ENCODE results near the gene NPPB. TPM values are rescaled to one million over a fixed set of nuclear protein-coding genes. Genes with fewer than 3 reads are reported as not detected.

The NPPB gene
- total RNA-seq, 2 experiments from 2014 or later: not detected

DNA sequence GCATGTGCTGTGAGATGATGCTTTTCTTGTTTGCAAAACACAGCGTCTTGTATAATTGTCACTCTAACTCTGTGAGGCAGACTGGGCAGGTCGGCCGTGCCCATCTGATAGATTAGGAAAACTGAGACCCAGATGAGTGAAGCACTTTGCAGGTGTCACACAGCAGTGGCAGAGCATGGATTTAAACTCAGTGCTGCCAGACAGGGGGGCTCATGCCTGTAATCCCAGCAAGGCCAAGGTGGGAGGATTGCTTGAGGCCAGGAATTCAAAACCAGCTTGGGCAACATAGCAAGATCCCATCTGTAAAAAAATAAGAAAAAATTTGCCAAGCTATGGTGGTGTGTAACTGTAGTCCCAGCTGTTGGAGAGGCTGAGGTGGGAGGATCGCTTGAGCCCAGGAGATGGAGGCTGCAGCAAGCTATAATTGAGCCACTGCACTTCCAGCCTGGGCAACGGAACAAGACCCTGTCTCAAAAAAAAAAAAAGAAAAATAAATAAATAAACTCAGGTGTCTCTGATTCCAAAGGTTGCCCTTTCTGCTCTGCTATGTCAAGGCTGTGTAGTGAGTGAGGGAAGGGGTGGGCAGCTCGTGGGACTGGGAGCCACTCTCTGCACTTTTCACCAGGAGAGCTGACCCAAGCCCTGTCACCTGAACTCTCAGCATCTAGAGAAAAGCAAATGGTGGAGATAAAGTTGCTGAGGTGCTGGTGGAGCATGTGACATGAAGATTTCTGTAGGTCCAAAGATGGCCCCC is 32.9 kb upstream of the NPPB start:
- ChIA-PET CTCF (interaction anchor here (1.6 to 3.7 kb wide), 3 partner anchors 10 to 52 kb away, joined by 7 to 20 read pairs (median 10); no protein-coding TSS in a partner anchor), POLR2A (interaction anchor here (2.0 to 3.0 kb wide), 2 partner anchors 16 to 18 kb away, joined by 10 to 16 read pairs; no protein-coding TSS in a partner anchor)
- Mint-ChIP-seq H3K9me3 (no peaks in the 10 kb centered on the region), H3K27ac (no peak overlapping the region), H3K4me3 (no peak overlapping the region), H3K4me1 (no peaks in the 10 kb centered on the region), H3K27me3 (peaks cover 19% of the 10 kb centered on the region), H3K36me3 (ENCODE audit: low read depth) (no peaks in the 10 kb centered on the region)
- no peak for DNase-seq

DNA sequence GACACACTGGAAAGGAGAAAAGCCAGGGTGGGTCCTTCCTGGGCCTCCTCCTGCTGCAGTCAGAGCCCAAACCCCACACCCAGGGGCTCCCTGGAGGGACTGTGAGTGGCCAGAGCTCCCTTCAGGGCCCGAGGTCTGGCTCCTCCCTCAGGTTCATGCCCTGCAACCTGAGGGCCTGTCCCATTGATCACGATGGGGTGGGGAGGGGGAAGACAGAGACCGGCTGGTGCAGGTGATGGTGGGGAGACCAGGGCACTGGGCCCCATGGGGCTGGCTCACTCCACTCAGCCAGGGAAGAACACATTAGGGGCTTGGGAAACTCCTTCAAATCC is 30.1 kb upstream of the NPPB start:
- ChIA-PET POLR2A (interaction anchor here (0.9 to 4.7 kb wide), 2 partner anchors 19 to 21 kb away, joined by 3 to 26 read pairs; no protein-coding TSS in a partner anchor), CTCF (no interaction called here)
- Mint-ChIP-seq H3K4me1 (no peaks in the 10 kb centered on the region), H3K27ac (no peak overlapping the region), H3K9me3 (no peaks in the 10 kb centered on the region), H3K4me3 (no peak overlapping the region), H3K27me3 (peaks cover 11% of the 10 kb centered on the region), H3K36me3 (ENCODE audit: low read depth) (no peaks in the 10 kb centered on the region)
- DNase-seq: no peak

DNA sequence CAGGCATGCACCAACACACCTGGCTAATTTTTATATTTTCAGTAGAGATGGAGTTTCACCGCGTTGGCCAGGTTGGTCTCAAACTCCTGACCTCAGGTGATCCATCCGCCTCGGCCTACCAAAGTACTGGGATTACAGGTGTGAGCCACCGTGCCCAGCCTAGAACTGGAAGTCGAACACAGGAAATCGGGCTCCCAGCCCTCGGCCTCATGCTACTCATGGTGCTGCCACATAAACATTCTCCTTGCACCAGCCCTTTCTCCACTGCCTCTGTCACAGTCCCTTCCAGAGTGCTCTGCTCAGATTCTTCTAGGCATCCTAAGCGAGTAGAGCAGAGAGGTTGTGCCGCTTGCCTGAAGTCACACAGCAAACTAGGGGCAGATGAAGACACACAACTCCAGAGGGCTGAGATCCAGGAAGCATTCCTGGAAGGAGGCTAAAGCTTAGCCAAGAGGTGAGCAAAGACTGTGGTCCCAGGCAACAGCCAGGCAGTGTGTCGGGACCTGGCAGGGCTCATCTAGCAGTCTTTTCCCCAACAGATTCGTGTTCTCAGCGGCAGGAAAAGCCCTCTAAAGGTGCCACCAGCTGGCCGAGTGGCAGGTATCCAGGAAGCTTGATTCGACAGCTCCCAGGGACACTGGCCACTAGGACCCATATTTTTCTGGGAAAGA is 29.6 kb upstream of the NPPB start:
- DNase-seq: no peak
- ChIA-PET CTCF (no interaction called here), POLR2A (interaction anchor here (0.9 to 4.7 kb wide), 2 partner anchors 19 to 21 kb away, joined by 3 to 26 read pairs; no protein-coding TSS in a partner anchor)
- H3K36me3 Mint-ChIP-seq (ENCODE audit: low read depth): no peaks in the 10 kb centered on the region
- H3K9me3 Mint-ChIP-seq: no peaks in the 10 kb centered on the region
- peaks cover 7% of the 10 kb centered on the region for H3K27me3 Mint-ChIP-seq
- H3K4me3 Mint-ChIP-seq: no peak overlapping the region
- no peaks in the 10 kb centered on the region for H3K4me1 Mint-ChIP-seq
- no peak overlapping the region for H3K27ac Mint-ChIP-seq

GRCh38 chr1:11887666-11888007 is 28.9 kb upstream of the NPPB start:
- no peaks in the 10 kb centered on the region for H3K4me1 Mint-ChIP-seq
- no peaks in the 10 kb centered on the region for H3K9me3 Mint-ChIP-seq
- H3K27ac Mint-ChIP-seq: no peak overlapping the region
- CTCF ChIA-PET: no interaction called here
- no peak overlapping the region for H3K4me3 Mint-ChIP-seq
- DNase-seq: no peak
- POLR2A ChIA-PET: interaction anchor here (0.6 to 4.7 kb wide), 3 partner anchors 10 to 22 kb away, joined by 4 to 26 read pairs (median 4); no protein-coding TSS in a partner anchor
- H3K27me3 Mint-ChIP-seq: peaks cover 4% of the 10 kb centered on the region
- H3K36me3 Mint-ChIP-seq (ENCODE audit: low read depth): no peaks in the 10 kb centered on the region

GRCh38 chr1:11886986-11887665 is 28.4 kb upstream of the NPPB start:
- ChIA-PET POLR2A (interaction anchor here (0.6 to 4.7 kb wide), 3 partner anchors 10 to 23 kb away, joined by 4 to 26 read pairs (median 4); no protein-coding TSS in a partner anchor), CTCF (no interaction called here)
- no peak for DNase-seq
- no peaks in the 10 kb centered on the region for H3K4me1 Mint-ChIP-seq
- H3K36me3 Mint-ChIP-seq (ENCODE audit: low read depth): no peaks in the 10 kb centered on the region
- no peaks in the 10 kb centered on the region for H3K9me3 Mint-ChIP-seq
- peaks cover 4% of the 10 kb centered on the region for H3K27me3 Mint-ChIP-seq
- no peak overlapping the region for H3K27ac Mint-ChIP-seq
- no peak overlapping the region for H3K4me3 Mint-ChIP-seq

- Mint-ChIP-seq H3K27ac (no peak overlapping the region), H3K36me3 (ENCODE audit: low read depth) (no peaks in the 10 kb centered on the region), H3K4me3 (no peak overlapping the region), H3K4me1 (no peaks in the 10 kb centered on the region), H3K9me3 (no peaks in the 10 kb centered on the region), H3K27me3 (peaks cover 4% of the 10 kb centered on the region)
- ChIA-PET CTCF (no interaction called here), POLR2A (interaction anchor here (4.7 kb wide), 1 partner anchor 22 kb away, joined by 26 read pairs; no protein-coding TSS in a partner anchor)
- DNase-seq: no peak
Observed at GRCh38 chr1:11885916-11886315, 27.2 kb upstream of the NPPB start.

DNA sequence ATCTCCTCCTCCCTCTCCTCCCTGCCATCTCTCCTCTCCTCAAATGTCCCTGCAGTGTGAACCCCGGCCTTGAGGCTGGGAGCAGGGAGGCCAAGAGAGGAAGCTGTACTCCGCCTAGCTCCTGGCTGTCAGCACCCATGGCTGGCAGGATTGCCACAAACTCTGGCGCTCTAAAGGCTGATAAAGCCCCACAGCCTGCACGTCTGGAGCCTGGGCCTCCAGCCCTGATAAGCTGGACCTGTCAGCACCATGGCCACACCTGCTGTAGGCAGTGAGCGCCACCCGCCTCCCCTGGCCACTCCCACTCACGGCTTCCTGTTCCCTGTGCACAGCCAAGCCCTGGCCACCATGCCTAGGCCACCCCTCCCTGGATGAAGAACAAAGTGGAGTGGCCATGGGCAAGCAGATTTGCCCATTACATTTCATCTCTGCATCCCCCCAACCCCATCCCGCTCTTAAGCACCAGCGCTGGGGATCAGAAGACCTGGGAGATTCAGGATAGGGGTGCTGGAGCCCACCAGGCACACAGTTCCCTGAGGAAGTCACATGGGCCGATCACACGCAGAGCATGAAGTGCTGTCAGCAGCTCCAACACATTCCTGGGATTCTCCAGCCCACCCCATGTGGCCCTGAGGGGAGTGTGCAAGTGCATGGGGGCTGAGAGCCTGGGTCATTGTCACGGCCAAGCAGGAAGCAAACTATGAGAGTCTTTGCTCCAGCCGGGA is 24.2 kb upstream of the NPPB start:
- H3K27me3 Mint-ChIP-seq: peaks cover 2% of the 10 kb centered on the region
- H3K4me1 Mint-ChIP-seq: no peaks in the 10 kb centered on the region
- no peak for DNase-seq
- ChIA-PET POLR2A (interaction anchor here (0.8 to 1.2 kb wide), 2 partner anchors 25 to 27 kb away, joined by 3 to 10 read pairs; no protein-coding TSS in a partner anchor), CTCF (interaction anchor here (1.1 kb wide), 1 partner anchor 10 kb away, joined by 4 read pairs; no protein-coding TSS in a partner anchor)
- H3K9me3 Mint-ChIP-seq: no peaks in the 10 kb centered on the region
- no peak overlapping the region for H3K4me3 Mint-ChIP-seq
- H3K36me3 Mint-ChIP-seq (ENCODE audit: low read depth): no peaks in the 10 kb centered on the region
- no peak overlapping the region for H3K27ac Mint-ChIP-seq

DNA sequence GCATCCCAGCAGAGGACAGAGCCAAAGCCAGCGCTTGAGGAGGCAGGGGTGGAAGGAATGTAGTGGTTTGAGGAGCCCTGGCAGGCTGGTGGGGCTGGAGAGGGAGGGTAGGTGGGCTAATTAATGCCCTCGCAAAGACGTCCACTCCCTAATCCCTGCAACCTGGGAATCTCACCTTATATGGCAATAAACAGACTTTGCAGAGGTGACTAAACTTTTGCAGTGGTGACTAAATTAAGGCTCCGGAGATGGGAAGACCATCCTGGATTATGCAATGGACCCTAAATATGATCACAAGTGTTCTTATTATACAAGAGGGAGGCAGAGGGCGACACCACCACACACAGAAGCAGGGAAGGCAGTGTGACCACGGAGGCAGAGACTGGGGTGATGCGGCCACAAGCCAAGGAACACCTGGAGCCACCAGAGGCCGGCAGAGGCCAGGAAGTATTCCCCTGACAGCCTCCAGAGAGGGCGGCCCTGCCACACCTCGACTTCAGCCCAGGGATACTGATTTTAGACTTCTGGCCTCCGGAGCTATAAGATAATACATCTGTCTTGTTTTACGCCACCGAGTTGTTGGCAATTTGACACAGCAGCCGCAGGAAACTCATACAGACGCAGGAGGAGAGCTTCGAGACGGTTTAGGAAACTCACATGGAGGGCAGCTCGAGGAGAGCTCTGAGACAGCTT is 23.1 kb upstream of the NPPB start:
- Mint-ChIP-seq H3K4me1 (no peaks in the 10 kb centered on the region), H3K27ac (no peak overlapping the region), H3K9me3 (no peaks in the 10 kb centered on the region), H3K27me3 (peaks cover 6% of the 10 kb centered on the region), H3K36me3 (ENCODE audit: low read depth) (no peaks in the 10 kb centered on the region), H3K4me3 (no peak overlapping the region)
- CTCF ChIA-PET: interaction anchor here (1.1 kb wide), 1 partner anchor 9 kb away, joined by 4 read pairs; no protein-coding TSS in a partner anchor
- DNase-seq: no peak
- POLR2A ChIA-PET: interaction anchor here (0.8 to 3.2 kb wide), 3 partner anchors 26 to 28 kb away, joined by 3 to 18 read pairs (median 10); no protein-coding TSS in a partner anchor

DNA sequence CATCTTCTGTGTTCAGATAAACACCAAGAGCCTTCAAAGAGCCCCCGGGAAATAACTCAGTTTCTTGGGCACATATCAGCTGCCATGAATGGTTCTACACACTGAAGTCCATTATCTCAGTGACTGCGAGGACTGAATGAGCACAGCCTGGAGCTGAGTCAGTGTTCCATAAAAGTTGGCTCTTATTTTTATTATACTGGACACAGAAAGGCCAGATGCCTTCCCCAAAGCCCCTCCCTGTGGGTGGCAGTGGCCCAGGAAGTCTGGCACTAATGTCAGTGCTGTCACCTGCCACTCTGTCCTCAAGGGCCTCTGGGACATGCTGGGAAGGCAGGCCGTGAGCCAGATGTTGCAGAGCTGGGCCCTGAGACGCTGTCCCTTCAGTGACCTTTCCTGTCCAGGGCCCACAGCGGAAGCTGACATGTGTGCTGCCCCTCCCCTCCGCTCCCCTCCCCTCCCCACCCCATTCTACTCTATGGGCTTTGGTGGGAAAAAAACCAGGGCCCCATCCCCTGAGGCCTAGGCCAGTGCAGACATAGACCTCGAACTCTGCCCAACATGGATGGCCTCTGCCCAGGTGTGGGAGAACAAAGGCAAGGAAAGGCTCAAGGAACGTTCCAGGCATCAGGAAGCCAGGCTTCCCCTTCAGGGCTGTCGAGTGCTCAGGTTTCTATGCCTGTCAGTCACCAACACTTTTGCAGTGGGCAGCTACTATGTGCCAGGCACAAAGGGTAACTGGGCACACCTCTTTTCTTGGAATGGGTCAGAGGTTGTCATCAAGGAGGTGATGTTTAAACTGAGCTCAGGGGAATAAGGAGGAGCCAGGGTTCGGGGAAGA is 22.4 kb upstream of the NPPB start:
- H3K4me1 Mint-ChIP-seq: no peaks in the 10 kb centered on the region
- H3K27ac Mint-ChIP-seq: no peak overlapping the region
- POLR2A ChIA-PET: interaction anchor here (3.2 kb wide), 1 partner anchor 28 kb away, joined by 18 read pairs; no protein-coding TSS in a partner anchor
- H3K9me3 Mint-ChIP-seq: no peaks in the 10 kb centered on the region
- CTCF ChIA-PET: interaction anchor here (0.6 kb wide), 1 partner anchor 1438 kb away, joined by 8 read pairs; no protein-coding TSS in a partner anchor
- no peak overlapping the region for H3K4me3 Mint-ChIP-seq
- no peak for DNase-seq
- no peaks in the 10 kb centered on the region for H3K36me3 Mint-ChIP-seq (ENCODE audit: low read depth)
- H3K27me3 Mint-ChIP-seq: peaks cover 8% of the 10 kb centered on the region

- Mint-ChIP-seq H3K9me3 (no peaks in the 10 kb centered on the region), H3K36me3 (ENCODE audit: low read depth) (no peaks in the 10 kb centered on the region), H3K27ac (no peak overlapping the region), H3K4me3 (no peak overlapping the region), H3K4me1 (no peaks in the 10 kb centered on the region), H3K27me3 (peaks cover 8% of the 10 kb centered on the region)
- CTCF ChIA-PET: no interaction called here
- POLR2A ChIA-PET: interaction anchor here (3.2 kb wide), 1 partner anchor 29 kb away, joined by 18 read pairs; no protein-coding TSS in a partner anchor
- DNase-seq: no peak
Observed at GRCh38 chr1:11880181-11880575, 21.4 kb upstream of the NPPB start.

DNA sequence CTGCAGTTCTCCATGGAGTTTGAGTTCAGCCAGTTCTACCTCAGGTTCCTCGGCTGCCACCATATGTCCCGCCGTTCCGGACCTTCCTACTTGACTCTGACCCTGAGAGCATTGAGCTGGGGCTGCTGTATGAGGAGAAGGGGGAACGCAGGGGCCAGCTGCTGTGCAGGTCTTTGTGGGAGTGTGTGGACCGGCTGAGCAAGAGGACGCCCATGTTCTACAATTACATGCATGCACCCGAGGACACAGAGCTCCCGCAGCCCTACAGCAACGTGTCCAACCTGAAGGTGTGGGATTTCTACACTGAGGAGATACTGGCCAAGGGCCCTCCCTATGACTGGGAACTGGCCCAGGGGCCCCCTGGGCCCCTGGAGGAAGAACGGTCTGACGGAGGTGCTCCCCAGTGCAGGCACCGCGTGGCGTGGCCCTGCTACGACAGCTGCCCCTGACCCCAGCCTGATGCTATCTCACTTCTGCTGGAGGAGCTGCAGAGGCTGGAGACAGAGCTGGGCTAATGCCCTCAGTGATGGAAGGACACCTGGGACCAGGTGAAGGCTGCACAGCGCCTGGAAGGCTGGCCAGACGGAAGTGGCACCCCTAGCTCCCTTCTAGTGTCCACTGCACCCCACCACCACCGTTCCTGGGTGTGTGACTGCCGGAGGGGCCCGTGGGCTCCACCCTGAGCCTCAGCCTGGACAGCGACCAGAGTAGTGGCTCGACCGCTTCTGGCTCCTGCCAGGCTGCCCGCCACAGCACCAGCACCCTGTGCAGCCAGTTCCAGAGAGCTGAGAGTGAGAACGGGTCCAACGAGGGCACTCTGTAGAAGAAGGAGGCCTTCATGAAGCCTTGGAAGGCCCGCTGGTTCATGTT is 20.8 kb upstream of the NPPB start:
- peaks cover 8% of the 10 kb centered on the region for H3K27me3 Mint-ChIP-seq
- H3K4me1 Mint-ChIP-seq: no peaks in the 10 kb centered on the region
- H3K27ac Mint-ChIP-seq: no peak overlapping the region
- H3K9me3 Mint-ChIP-seq: no peaks in the 10 kb centered on the region
- CTCF ChIA-PET: no interaction called here
- POLR2A ChIA-PET: interaction anchor here (3.2 kb wide), 1 partner anchor 29 kb away, joined by 18 read pairs; no protein-coding TSS in a partner anchor
- no peak for DNase-seq
- no peaks in the 10 kb centered on the region for H3K36me3 Mint-ChIP-seq (ENCODE audit: low read depth)
- no peak overlapping the region for H3K4me3 Mint-ChIP-seq
